Panc1 (cell line): Measurements from ENCODE around the gene YES1.

Experiments
- TCF7L2 ChIP-seq: IDR thresholded peaks from 2 replicates; pipeline ENCODE4 v1.6.1; 2011; ENCODE audit warnings: mild to moderate bottlenecking, low read depth, low read length, inconsistent platforms
- TF ChIP-seq, protein P1 (sequence below): fragments of 450-650 bp; IDR thresholded peaks from 2 replicates; pipeline ENCODE4 v1.5.1; 2017; ENCODE audit warnings: mild to moderate bottlenecking

DNA sequence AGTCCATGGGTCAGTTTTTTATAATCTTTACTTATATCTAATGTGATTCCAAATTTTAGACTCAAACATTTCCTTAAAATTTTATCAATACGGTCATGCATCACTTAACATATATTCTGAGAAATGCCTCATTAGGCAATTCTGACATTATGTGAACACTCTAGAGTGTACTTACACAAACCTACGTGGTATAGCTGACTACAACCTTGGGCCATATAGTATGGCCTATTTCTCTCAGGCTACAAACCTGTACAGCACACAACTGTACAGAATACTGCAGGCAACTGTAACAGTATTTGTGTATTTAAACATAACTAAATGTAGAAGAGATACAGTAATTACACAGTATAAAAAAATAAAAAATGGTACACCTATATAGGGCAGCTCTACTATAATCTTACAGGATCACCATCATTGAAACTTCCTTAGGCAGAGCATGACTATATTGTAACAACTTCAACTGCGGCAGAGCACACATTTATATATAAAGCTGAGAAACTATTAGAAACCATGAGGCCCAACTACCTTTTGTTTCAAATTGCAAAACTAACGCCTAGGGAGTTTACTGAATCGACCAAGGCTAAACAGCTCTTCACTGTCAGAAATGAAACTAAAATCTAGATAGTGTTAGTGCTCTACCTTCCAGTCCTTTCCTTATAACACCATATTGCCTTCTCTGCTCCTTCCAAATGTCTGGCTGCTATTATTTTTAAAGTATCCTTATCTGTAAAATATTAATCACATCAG is 6.9 kb downstream of the YES1 start:
- TF ChIP-seq TCF7L2 = no peak
- TF ChIP-seq, protein P1, sequence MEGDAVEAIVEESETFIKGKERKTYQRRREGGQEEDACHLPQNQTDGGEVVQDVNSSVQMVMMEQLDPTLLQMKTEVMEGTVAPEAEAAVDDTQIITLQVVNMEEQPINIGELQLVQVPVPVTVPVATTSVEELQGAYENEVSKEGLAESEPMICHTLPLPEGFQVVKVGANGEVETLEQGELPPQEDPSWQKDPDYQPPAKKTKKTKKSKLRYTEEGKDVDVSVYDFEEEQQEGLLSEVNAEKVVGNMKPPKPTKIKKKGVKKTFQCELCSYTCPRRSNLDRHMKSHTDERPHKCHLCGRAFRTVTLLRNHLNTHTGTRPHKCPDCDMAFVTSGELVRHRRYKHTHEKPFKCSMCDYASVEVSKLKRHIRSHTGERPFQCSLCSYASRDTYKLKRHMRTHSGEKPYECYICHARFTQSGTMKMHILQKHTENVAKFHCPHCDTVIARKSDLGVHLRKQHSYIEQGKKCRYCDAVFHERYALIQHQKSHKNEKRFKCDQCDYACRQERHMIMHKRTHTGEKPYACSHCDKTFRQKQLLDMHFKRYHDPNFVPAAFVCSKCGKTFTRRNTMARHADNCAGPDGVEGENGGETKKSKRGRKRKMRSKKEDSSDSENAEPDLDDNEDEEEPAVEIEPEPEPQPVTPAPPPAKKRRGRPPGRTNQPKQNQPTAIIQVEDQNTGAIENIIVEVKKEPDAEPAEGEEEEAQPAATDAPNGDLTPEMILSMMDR = no peak
